Caco-2 (cell line): ENCODE results near the gene ZNF664. TPM values are rescaled to one million over a fixed set of nuclear protein-coding genes. Genes with fewer than 3 reads are reported as not detected.

ENCODE experiments used
- BruUV-seq: library from RNA; stranded (reverse); fragments of 400-500 nt; replicated peaks from 2 replicates; lab custom pipeline; 2021; lab: Mats Ljungman, UMichigan
- CTCF ChIA-PET: fragments of 300-600 bp; sonication (Branson Sonifier 250); formaldehyde crosslinking; loops from one replicate; lab custom pipeline; 2022; ENCODE audit warnings: antibody characterized with exemption; lab: Charles Lee
- POLR2A ChIA-PET: fragments of 300-600 bp; sonication (Branson Sonifier 250); formaldehyde crosslinking; loops from one replicate; lab custom pipeline; 2022; ENCODE audit warnings: antibody characterized with exemption; lab: Charles Lee
- DNase-seq, 2 experiments: peaks; one replicate each; pipeline versions ENCODE4 v3.0.0 to v3.0.0-alpha.2; 2020 to 2022
- H3K27me3 ChIP-seq: replicated peaks from 2 replicates; pipeline ENCODE4 v1.6.0; 2011; ENCODE audit warnings: low read length; ENCODE audit not compliant: control insufficient read depth, insufficient read depth
- H3K36me3 ChIP-seq: 2 replicates; pipeline ENCODE4 v1.5.1; 2011; ENCODE audit warnings: low read length; ENCODE audit not compliant: control insufficient read depth, insufficient read depth
- H3K4me1 ChIP-seq: fragments of 250-450 bp; sonication (Bioruptor Pico); 2 replicates; pipeline ENCODE4 v1.5.1; 2020; ENCODE audit warnings: mild to moderate bottlenecking
- H3K4me3 ChIP-seq: 2 replicates; pipeline ENCODE4 v1.5.1; 2011; ENCODE audit warnings: low read depth, mild to moderate bottlenecking, control low read depth, low read length
- H3K9me3 ChIP-seq: fragments of 250-450 bp; sonication (Bioruptor Pico); 2 replicates; pipeline ENCODE4 v1.5.1; 2020; ENCODE audit warnings: mild to moderate bottlenecking, moderate library complexity
- H3K27ac Mint-ChIP-seq: one replicate; pipeline ENCODE4 v1.8.0; 2022; ENCODE audit warnings: mixed read lengths; ENCODE audit not compliant: unreplicated experiment
- H3K27me3 Mint-ChIP-seq: one replicate; pipeline ENCODE4 v1.8.0; 2022; ENCODE audit warnings: mixed read lengths; ENCODE audit not compliant: insufficient read depth, unreplicated experiment
- H3K36me3 Mint-ChIP-seq: one replicate; pipeline ENCODE4 v1.8.0; 2022; ENCODE audit warnings: mild to moderate bottlenecking, mixed read lengths; ENCODE audit not compliant: insufficient read depth, unreplicated experiment
- H3K4me1 Mint-ChIP-seq: one replicate; pipeline ENCODE4 v1.8.0; 2022; ENCODE audit warnings: low read depth, mixed read lengths; ENCODE audit not compliant: unreplicated experiment
- H3K4me3 Mint-ChIP-seq: one replicate; pipeline ENCODE4 v1.8.0; 2022; ENCODE audit warnings: mild to moderate bottlenecking, moderate library complexity, mixed read lengths; ENCODE audit not compliant: unreplicated experiment
- H3K9me3 Mint-ChIP-seq: one replicate; pipeline ENCODE4 v1.8.0; 2022; ENCODE audit warnings: mixed read lengths; ENCODE audit not compliant: unreplicated experiment
- intact Hi-C: fragments of 100-400 bp; cut with micrococcal nuclease; formaldehyde crosslinking; loops from one replicate; pipeline ENCODE4 v1.10.0; 2022; ENCODE audit not compliant: unreplicated experiment
- total RNA-seq: library from RNA; stranded (reverse); gene quantifications from 2 replicates; pipeline ENCODE4 v1.2.3, GENCODE V29; 2022
- TF ChIP-seq, protein P1 (sequence below), 2 experiments: fragments of 200-600 bp in 1 of 2; IDR thresholded peaks; 1 replicate in 1 of 2; 2 replicates in 1 of 2; pipeline versions ENCODE4 v1.5.1 to v1.8.0; 2011 to 2022; ENCODE audit warnings: antibody characterized with exemption in 1 of 2, control low read depth in 1 of 2, inconsistent platforms in 1 of 2, low read depth in 1 of 2, low read length in 1 of 2, mild to moderate bottlenecking in 1 of 2, moderate library complexity in 1 of 2; ENCODE audit not compliant: insufficient read depth in 1 of 2, severe bottlenecking in 1 of 2, unreplicated experiment in 1 of 2

Gene ZNF664
- total RNA-seq, 1 experiment from 2014 or later = 117 TPM

DNA sequence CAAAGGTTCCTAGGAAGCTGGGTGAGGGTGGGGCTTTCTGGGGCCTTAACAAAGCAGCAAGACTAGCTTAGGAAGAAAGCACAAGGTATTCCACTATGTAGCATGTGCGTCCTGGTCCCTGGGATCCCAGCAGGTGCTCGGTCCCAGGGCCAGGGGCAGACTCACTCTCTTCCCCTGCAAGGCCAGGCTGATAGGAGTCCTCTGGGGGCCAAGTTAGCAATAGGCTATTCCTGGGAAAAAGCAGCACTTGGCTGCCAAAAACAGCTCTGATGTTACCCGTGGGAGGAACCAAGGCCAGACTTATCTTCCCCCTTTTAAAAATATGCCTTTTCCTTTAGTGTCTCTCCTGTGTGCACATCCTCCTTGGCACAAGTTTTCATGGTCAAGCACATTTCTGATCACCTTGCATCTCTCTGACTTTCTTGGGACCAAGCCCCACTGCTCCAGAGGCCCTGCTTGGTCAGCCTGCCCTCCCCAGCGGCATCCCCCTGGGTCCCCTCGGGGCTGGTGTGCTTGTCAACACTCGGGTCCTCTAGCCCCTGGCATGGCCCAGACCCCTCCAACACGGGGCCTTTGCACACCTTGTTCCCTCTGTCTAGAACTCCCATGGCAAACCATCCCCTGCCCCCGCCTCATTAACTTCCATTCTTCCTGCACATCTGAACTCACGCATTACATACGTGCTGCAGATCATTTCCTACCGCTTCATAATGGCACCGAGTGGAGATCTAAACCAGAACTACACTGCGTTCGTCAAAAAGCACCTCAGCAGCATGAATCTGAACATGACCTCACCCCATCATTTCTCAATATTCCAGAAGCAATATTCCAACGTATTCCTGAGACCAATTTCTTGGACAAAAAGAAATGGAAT, 22.3 kb upstream of the ZNF664 start:
- H3K4me3 Mint-ChIP-seq = no peak overlapping the region
- H3K27me3 ChIP-seq = no peaks in the 10 kb centered on the region
- no TSS peak for BruUV-seq
- CTCF ChIA-PET = no interaction called here
- H3K4me3 ChIP-seq = no peak overlapping the region
- intact Hi-C loops = no loop called here
- H3K4me1 Mint-ChIP-seq = no peaks in the 10 kb centered on the region
- no peaks in the 10 kb centered on the region for H3K36me3 Mint-ChIP-seq
- POLR2A ChIA-PET = no interaction called here
- H3K27ac Mint-ChIP-seq = no peak overlapping the region
- no peaks in the 10 kb centered on the region for H3K9me3 Mint-ChIP-seq
- H3K4me1 ChIP-seq = peaks cover 12% of the 10 kb centered on the region
- no peaks in the 10 kb centered on the region for H3K36me3 ChIP-seq
- no peaks in the 10 kb centered on the region for H3K9me3 ChIP-seq
- no peaks in the 10 kb centered on the region for H3K27me3 Mint-ChIP-seq
- no peak for DNase-seq
- TF ChIP-seq, protein P1, sequence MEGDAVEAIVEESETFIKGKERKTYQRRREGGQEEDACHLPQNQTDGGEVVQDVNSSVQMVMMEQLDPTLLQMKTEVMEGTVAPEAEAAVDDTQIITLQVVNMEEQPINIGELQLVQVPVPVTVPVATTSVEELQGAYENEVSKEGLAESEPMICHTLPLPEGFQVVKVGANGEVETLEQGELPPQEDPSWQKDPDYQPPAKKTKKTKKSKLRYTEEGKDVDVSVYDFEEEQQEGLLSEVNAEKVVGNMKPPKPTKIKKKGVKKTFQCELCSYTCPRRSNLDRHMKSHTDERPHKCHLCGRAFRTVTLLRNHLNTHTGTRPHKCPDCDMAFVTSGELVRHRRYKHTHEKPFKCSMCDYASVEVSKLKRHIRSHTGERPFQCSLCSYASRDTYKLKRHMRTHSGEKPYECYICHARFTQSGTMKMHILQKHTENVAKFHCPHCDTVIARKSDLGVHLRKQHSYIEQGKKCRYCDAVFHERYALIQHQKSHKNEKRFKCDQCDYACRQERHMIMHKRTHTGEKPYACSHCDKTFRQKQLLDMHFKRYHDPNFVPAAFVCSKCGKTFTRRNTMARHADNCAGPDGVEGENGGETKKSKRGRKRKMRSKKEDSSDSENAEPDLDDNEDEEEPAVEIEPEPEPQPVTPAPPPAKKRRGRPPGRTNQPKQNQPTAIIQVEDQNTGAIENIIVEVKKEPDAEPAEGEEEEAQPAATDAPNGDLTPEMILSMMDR (IDR thresholded peaks at IDR 0.05; ENCODE audit: insufficient read depth in 1 of 2, low read depth in 1 of 2, low read length in 1 of 2, severe bottlenecking in 1 of 2, unreplicated experiment in 1 of 2) = no peak

DNA sequence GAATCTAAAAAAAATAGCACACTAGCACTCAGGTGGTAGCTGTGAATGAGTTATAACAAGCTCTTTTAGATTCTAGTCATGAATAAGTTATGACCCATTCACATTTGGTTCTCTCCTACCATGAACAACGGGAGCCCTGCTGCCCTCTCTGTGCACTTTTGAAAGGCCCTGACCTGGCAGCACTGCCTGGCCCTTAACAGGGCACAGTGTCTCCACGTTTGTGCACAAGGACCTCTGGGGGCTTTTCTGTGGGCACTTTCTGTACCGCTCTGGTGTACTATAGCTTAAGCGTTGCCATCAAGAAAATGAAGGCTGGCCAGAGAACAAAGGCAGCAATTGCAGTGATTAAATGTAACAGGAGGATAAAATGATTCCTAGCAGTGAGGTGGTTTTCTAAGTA, 21.5 kb upstream of the ZNF664 start:
- H3K9me3 Mint-ChIP-seq = no peaks in the 10 kb centered on the region
- no peaks in the 10 kb centered on the region for H3K27me3 ChIP-seq
- CTCF ChIA-PET = no interaction called here
- no peaks in the 10 kb centered on the region for H3K36me3 Mint-ChIP-seq
- BruUV-seq = no TSS peak
- DNase-seq = no peak
- H3K27ac Mint-ChIP-seq = no peak overlapping the region
- POLR2A ChIA-PET = no interaction called here
- peaks cover 12% of the 10 kb centered on the region for H3K4me1 ChIP-seq
- H3K27me3 Mint-ChIP-seq = no peaks in the 10 kb centered on the region
- H3K4me3 ChIP-seq = no peak overlapping the region
- TF ChIP-seq, protein P1 (IDR thresholded peaks at IDR 0.05; ENCODE audit: insufficient read depth in 1 of 2, low read depth in 1 of 2, low read length in 1 of 2, severe bottlenecking in 1 of 2, unreplicated experiment in 1 of 2) = no peak
- H3K4me3 Mint-ChIP-seq = no peak overlapping the region
- intact Hi-C loops = no loop called here
- no peaks in the 10 kb centered on the region for H3K9me3 ChIP-seq
- H3K36me3 ChIP-seq = no peaks in the 10 kb centered on the region
- no peaks in the 10 kb centered on the region for H3K4me1 Mint-ChIP-seq

DNA sequence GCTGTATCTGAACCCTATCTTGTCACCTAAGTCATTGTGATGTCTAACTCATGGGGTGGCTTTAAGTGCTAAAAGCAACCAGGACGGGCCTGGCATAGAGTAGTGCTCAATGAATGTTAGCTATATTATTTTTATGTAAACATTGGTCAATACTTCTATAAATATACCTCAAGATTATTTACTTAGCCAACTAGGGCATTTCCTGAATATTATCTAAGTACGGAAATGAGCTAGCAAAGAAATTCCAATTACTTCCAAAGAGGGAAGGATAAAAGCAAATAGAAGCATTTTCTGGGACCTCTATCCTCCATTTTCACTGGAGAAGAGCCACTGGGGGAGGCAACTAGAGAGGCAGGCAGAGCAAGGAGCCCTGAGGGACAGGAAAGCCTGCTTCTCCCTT, 21.0 kb upstream of the ZNF664 start:
- Histone ChIP-seq H3K36me3 (no peaks in the 10 kb centered on the region), H3K9me3 (no peaks in the 10 kb centered on the region), H3K27me3 (no peaks in the 10 kb centered on the region), H3K4me3 (no peak overlapping the region), H3K4me1 (peaks cover 12% of the 10 kb centered on the region)
- Mint-ChIP-seq H3K9me3 (no peaks in the 10 kb centered on the region), H3K27ac (no peak overlapping the region), H3K4me3 (no peak overlapping the region), H3K4me1 (no peaks in the 10 kb centered on the region), H3K36me3 (no peaks in the 10 kb centered on the region), H3K27me3 (no peaks in the 10 kb centered on the region)
- DNase-seq = no peak
- ChIA-PET CTCF (no interaction called here), POLR2A (no interaction called here)
- TF ChIP-seq, protein P1 (IDR thresholded peaks at IDR 0.05; ENCODE audit: insufficient read depth in 1 of 2, low read depth in 1 of 2, low read length in 1 of 2, severe bottlenecking in 1 of 2, unreplicated experiment in 1 of 2) = no peak
- intact Hi-C loops = no loop called here
- BruUV-seq = no TSS peak
